Type B pancreatic cell (in vitro differentiated cells): ENCODE measurements around the gene ZNF530. TPM values are rescaled to one million over a fixed set of nuclear protein-coding genes. Genes with fewer than 3 reads are reported as not detected.

Source experiments
- DNase-seq: peaks from one replicate; pipeline ENCODE4 v3.0.0; 2021; ENCODE audit warnings: mixed read lengths; ENCODE audit not compliant: unreplicated experiment; ENCODE audit errors: extremely low spot score
- H3K27ac Mint-ChIP-seq: 2 replicates; pipeline ENCODE4 v1.8.0; 2021; ENCODE audit warnings: mild to moderate bottlenecking, mixed read lengths
- H3K27me3 Mint-ChIP-seq: 2 replicates; pipeline ENCODE4 v1.8.0; 2021; ENCODE audit warnings: mixed read lengths
- H3K36me3 Mint-ChIP-seq: 2 replicates; pipeline ENCODE4 v1.8.0; 2021; ENCODE audit warnings: mixed read lengths
- H3K4me1 Mint-ChIP-seq: one replicate; pipeline ENCODE4 v1.8.0; 2021; ENCODE audit warnings: mixed read lengths; ENCODE audit not compliant: unreplicated experiment
- H3K4me3 Mint-ChIP-seq: 2 replicates; pipeline ENCODE4 v1.8.0; 2021; ENCODE audit warnings: mild to moderate bottlenecking, mixed read lengths
- H3K9me3 Mint-ChIP-seq: 2 replicates; pipeline ENCODE4 v1.8.0; 2021; ENCODE audit warnings: mixed read lengths
- CTCF ChIP-seq: fragments of 200-600 bp; sonication (generic); conservative IDR thresholded peaks from 2 replicates; pipeline ENCODE4 v1.5.0; 2021; ENCODE audit warnings: antibody characterized with exemption, mild to moderate bottlenecking
- total RNA-seq: library from RNA; stranded (reverse); gene quantifications from 2 replicates; pipeline ENCODE4 v1.2.1, GENCODE V29; 2021; ENCODE audit warnings: low replicate concordance

The ZNF530 gene
- total RNA-seq, 1 donor from 2014 or later = 4.9 TPM

GRCh38 chr19:57637379-57637778 lies 37.7 kb downstream of the ZNF530 start:
- no peak for TF ChIP-seq CTCF
- H3K9me3 Mint-ChIP-seq = peaks cover 24% of the 10 kb centered on the region
- H3K4me1 Mint-ChIP-seq = peaks cover 16% of the 10 kb centered on the region
- peaks cover 84% of the 10 kb centered on the region for H3K36me3 Mint-ChIP-seq
- H3K27ac Mint-ChIP-seq = no peak overlapping the region
- H3K4me3 Mint-ChIP-seq = no peak overlapping the region
- no peaks in the 10 kb centered on the region for H3K27me3 Mint-ChIP-seq
- no peak for DNase-seq

- no peaks in the 10 kb centered on the region for H3K27me3 Mint-ChIP-seq
- no peak overlapping the region for H3K4me3 Mint-ChIP-seq
- no peak overlapping the region for H3K27ac Mint-ChIP-seq
- no peaks in the 10 kb centered on the region for H3K4me1 Mint-ChIP-seq
- TF ChIP-seq CTCF = no peak
- no peak for DNase-seq
- peaks cover 27% of the 10 kb centered on the region for H3K9me3 Mint-ChIP-seq
- peaks cover 66% of the 10 kb centered on the region for H3K36me3 Mint-ChIP-seq
Measured at GRCh38 chr19:57641715-57642234, 42.1 kb downstream of the ZNF530 start.

- peaks cover 58% of the 10 kb centered on the region for H3K36me3 Mint-ChIP-seq
- no peak overlapping the region for H3K27ac Mint-ChIP-seq
- peaks cover 27% of the 10 kb centered on the region for H3K9me3 Mint-ChIP-seq
- no peak for DNase-seq
- no peak for TF ChIP-seq CTCF
- no peaks in the 10 kb centered on the region for H3K27me3 Mint-ChIP-seq
- no peak overlapping the region for H3K4me3 Mint-ChIP-seq
- no peaks in the 10 kb centered on the region for H3K4me1 Mint-ChIP-seq
Measured at GRCh38 chr19:57642396-57643046, 42.8 kb downstream of the ZNF530 start.

- peaks cover 47% of the 10 kb centered on the region for H3K36me3 Mint-ChIP-seq
- no peak for DNase-seq
- no peak overlapping the region for H3K4me3 Mint-ChIP-seq
- H3K4me1 Mint-ChIP-seq = no peaks in the 10 kb centered on the region
- no peak overlapping the region for H3K27ac Mint-ChIP-seq
- peaks cover 21% of the 10 kb centered on the region for H3K9me3 Mint-ChIP-seq
- no peak for TF ChIP-seq CTCF
- H3K27me3 Mint-ChIP-seq = no peaks in the 10 kb centered on the region
Measured at GRCh38 chr19:57643734-57644133, 44.0 kb downstream of the ZNF530 start.

- Mint-ChIP-seq H3K36me3 (peaks cover under 1% of the 10 kb centered on the region), H3K27me3 (no peaks in the 10 kb centered on the region), H3K27ac (no peak overlapping the region), H3K4me3 (no peak overlapping the region), H3K9me3 (peaks cover 17% of the 10 kb centered on the region), H3K4me1 (no peaks in the 10 kb centered on the region)
- TF ChIP-seq CTCF = no peak
- DNase-seq = no peak
Measured at GRCh38 chr19:57648331-57649003, 48.8 kb downstream of the ZNF530 start.
